ENCODE results near the gene TNFRSF6B.
A peak's percentile ranks its signal among the peaks of the same experiment; 100 is the strongest.

Gene TNFRSF6B

GRCh38 chr20:63680857-63681608 lies 15.4 kb upstream of the TNFRSF6B start:
- no peak overlapping the region for H3K27ac ChIP-seq
- TF ChIP-seq CTCF (IDR thresholded peaks at IDR 0.05) = no peak
- TF ChIP-seq ZFX (IDR thresholded peaks at IDR 0.05; ENCODE audit: borderline replicate concordance) = no peak

DNA sequence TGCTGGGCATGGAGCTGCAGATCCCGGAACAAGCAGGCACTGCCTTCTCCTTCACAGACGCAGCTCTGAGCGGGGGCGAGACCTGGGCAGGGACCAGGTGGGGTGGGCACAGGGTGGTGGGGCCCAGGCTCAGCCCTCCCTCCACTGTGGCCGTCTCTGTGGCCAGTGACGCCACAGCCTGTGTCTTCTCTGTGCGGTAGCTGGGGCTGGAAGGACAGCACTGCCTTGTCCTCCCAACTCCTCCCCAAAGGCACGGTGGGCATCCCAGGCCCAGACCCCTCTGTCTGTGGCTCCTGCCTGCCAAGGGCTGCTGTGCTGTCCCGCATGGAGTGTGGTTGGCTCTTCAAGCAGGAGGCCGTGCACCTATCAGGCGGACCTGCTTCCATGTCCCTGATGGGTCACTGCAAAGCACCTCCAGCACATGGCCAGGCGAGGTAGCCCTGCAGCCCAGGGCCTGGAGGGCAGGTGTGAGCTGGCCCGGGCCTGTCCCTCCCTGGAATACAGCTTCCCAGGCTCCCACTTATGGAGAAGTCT lies 14.8 kb upstream of the TNFRSF6B start:
- no peak overlapping the region for H3K27ac ChIP-seq
- TF ChIP-seq ZFX (IDR thresholded peaks at IDR 0.05; ENCODE audit: borderline replicate concordance) = no peak
- no peak for TF ChIP-seq CTCF (IDR thresholded peaks at IDR 0.05)

DNA sequence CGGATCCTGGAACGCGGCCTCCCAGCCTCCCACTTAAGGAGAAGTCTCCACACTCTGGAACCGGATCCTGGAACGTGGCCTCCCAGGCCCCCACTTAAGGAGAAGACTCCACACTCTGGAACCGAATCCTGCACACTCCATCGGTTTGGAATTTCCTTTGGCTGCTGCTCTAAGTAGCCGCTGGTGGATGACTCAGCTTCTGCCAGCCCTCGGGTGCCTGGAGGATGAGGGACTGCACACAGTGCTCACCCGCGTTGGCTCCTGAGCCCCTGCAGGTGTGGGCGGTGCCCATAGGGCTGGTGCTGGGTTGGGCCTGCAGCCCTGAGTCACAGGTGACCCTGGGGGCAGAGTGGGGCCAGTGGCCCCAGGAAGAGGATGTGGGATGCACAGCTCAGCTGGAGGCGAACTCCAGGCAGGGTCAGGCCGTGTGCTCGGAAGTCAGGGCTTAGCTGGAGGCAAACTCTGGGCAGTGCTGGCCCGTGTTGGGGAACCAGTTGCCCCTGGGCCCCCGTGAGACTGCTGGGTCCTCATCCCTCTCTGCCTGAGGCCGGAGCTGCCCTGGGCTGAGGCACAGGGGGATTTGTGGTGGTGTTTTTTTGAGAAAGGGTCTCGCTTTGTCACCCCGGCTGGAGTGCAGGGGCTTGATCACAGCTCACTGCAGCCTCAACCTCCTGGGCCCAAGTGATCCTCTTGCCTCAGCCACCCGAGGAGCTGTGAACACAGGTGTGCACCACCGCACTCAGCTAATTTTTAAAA lies 13.9 kb upstream of the TNFRSF6B start:
- no peak overlapping the region for H3K27ac ChIP-seq
- TF ChIP-seq CTCF (IDR thresholded peaks at IDR 0.05) = no peak
- no peak for TF ChIP-seq ZFX (IDR thresholded peaks at IDR 0.05; ENCODE audit: borderline replicate concordance)

- H3K27ac ChIP-seq = no peak overlapping the region
- TF ChIP-seq CTCF (IDR thresholded peaks at IDR 0.05) (no peak), ZFX (IDR thresholded peaks at IDR 0.05; ENCODE audit: borderline replicate concordance) (no peak)
These were observed 11.0 kb upstream of the TNFRSF6B start for GRCh38 chr20:63685269-63686026.

- 0 out of 2 replicates have a peak overlapping the region, but pooled peaks have one; percentile 15 for H3K27ac ChIP-seq
- TF ChIP-seq ZFX (IDR thresholded peaks at IDR 0.05; ENCODE audit: borderline replicate concordance) (no peak), CTCF (IDR thresholded peaks at IDR 0.05) (no peak)
These were observed 10.4 kb upstream of the TNFRSF6B start for GRCh38 chr20:63686094-63686491.

DNA sequence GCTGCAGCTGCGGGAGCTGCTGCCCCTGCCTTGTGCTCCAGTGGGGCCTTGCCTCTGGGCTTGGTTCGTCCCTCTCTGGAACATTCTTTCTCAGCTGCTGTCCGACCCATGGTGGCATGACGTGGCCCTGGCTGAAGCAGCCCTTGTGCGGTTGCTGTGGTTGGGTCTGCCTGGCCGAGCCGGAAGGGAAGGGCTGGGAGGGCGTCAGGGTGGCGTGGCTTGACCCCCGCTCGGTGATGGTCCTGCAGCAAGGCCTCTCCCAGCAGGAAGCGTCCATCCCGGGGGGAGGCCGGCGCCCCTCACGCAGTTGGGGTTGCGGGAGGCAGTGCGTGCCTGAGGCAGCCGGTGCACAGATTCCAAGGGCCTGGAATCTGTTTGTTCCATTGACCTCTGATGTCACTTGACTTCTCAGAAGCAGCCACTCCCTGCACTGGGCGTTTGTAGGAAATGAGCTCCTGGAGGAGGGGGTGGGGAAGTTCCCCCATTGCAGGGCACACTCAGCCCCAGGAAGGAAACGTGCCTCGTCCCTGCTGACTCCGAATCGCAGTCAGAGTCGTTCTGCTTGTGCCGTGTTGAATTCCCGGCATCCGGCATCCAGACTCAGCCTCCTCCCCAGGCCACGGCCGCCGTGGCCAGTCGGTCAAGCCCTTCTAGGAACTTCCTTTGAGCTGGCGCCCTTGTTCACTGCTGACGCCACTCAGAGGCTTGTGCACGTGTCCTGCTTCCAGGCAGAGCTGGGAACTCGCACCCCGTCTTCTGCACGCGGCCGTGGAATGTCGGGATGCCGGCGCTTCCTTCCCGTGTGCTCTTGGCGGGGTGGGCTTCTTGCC lies 9.7 kb upstream of the TNFRSF6B start:
- TF ChIP-seq CTCF (IDR thresholded peaks at IDR 0.05) (no peak), ZFX (IDR thresholded peaks at IDR 0.05; ENCODE audit: borderline replicate concordance) (no peak)
- H3K27ac ChIP-seq = 0 out of 2 replicates have a peak overlapping the region, but pooled peaks have one; percentile 15

All from 22Rv1 (cell line).